ENCODE results near the gene IL36G. TPM values are rescaled to one million over a fixed set of nuclear protein-coding genes. Genes with fewer than 3 reads are reported as not detected.

Gene IL36G
- total and polyA plus RNA-seq, 2 of the 13 experiments (the other 11 are each of a cell fraction or from before 2014, with no cell fraction given): not detected

GRCh38 chr2:112980537-112980936 is 2.7 kb downstream of the IL36G start:
- peaks cover 0 to 9% of the 10 kb centered on the region in 2 experiments; a peak in 1 of 5 replicates for H3K27me3 ChIP-seq (ENCODE audit: control insufficient read depth in 1 of 2, insufficient read depth in 2 of 2, low read length in 2 of 2)
- DNase-seq (ENCODE audit: low spot score) (no peak), FAIRE-seq (no peak), ATAC-seq (no peak)
- WGBS (ENCODE audit: low lambda C conversion rate): 9% methylated on average over 1 of the region's 1 CpG
- in situ Hi-C loops (cut with HindIII; ENCODE audit: extremely low pct_ligation_motif_present, low pct_unique_long_range_greater_than_20kb) (no loop called here), intact Hi-C loops (cut with micrococcal nuclease; ENCODE audit: unreplicated experiment) (no loop called here)
- H3K79me2 ChIP-seq (ENCODE audit: insufficient read depth, low read length): no peaks in the 10 kb centered on the region
- no peaks in the 10 kb centered on the region for H3K4me1 ChIP-seq (ENCODE audit: insufficient read depth, low read length)
- POLR2A ChIA-PET: no interaction called here
- no peak overlapping the region for H3K4me3 ChIP-seq (replicated peaks in 1 of 3; ENCODE audit: insufficient read depth in 1 of 3, low read depth in 2 of 3, low read length in 3 of 3)
- H3K9me3 ChIP-seq (ENCODE audit: low read length): no peaks in the 10 kb centered on the region
- no peaks in the 10 kb centered on the region for H4K20me1 ChIP-seq (ENCODE audit: insufficient read depth, low read length)
- no TSS peak for BruUV-seq (replicated peaks)
- no peak overlapping the region for H3K4me2 ChIP-seq (ENCODE audit: low read depth, low read length)
- CTCF ChIA-PET (ENCODE audit: low intra/inter-chr PET ratio, low total read pairs): no interaction called here
- no peak for TF ChIP-seq RCOR2 (CRISPR knock-in tag; IDR thresholded peaks at IDR 0.05)
- H2AFZ ChIP-seq (ENCODE audit: low read length): no peak overlapping the region
- H3K36me3 ChIP-seq (replicated peaks in 1 of 2; ENCODE audit: control insufficient read depth in 1 of 2, insufficient read depth in 2 of 2, low read length in 2 of 2): no peaks in the 10 kb centered on the region
- H3K27ac ChIP-seq (ENCODE audit: extremely low read length, insufficient read depth, low read length): no peak overlapping the region
- H3K9ac ChIP-seq (ENCODE audit: insufficient read depth, low read depth, low read length): no peak overlapping the region

- Histone ChIP-seq H3K4me1 (ENCODE audit: insufficient read depth, low read length) (no peaks in the 10 kb centered on the region), H3K4me3 (replicated peaks in 1 of 3; ENCODE audit: insufficient read depth in 1 of 3, low read depth in 2 of 3, low read length in 3 of 3) (no peak overlapping the region), H4K20me1 (ENCODE audit: insufficient read depth, low read length) (no peaks in the 10 kb centered on the region), H2AFZ (ENCODE audit: low read length) (no peak overlapping the region), H3K27me3 (ENCODE audit: control insufficient read depth in 1 of 2, insufficient read depth in 2 of 2, low read length in 2 of 2) (peaks cover 0 to 6% of the 10 kb centered on the region in 2 experiments; a peak in 1 of 5 replicates), H3K27ac (ENCODE audit: extremely low read length, insufficient read depth, low read length) (no peak overlapping the region), H3K79me2 (ENCODE audit: insufficient read depth, low read length) (no peaks in the 10 kb centered on the region), H3K9ac (ENCODE audit: insufficient read depth, low read depth, low read length) (no peak overlapping the region), H3K9me3 (ENCODE audit: low read length) (no peaks in the 10 kb centered on the region), H3K36me3 (replicated peaks in 1 of 2; ENCODE audit: control insufficient read depth in 1 of 2, insufficient read depth in 2 of 2, low read length in 2 of 2) (no peaks in the 10 kb centered on the region), H3K4me2 (ENCODE audit: low read depth, low read length) (no peak overlapping the region)
- FAIRE-seq (no peak), DNase-seq (ENCODE audit: low spot score) (no peak), ATAC-seq (no peak)
- intact Hi-C loops (cut with micrococcal nuclease; ENCODE audit: unreplicated experiment) (no loop called here), in situ Hi-C loops (cut with HindIII; ENCODE audit: extremely low pct_ligation_motif_present, low pct_unique_long_range_greater_than_20kb) (no loop called here)
- 72% methylated on average over 5 of the region's 5 CpGs for WGBS (ENCODE audit: low lambda C conversion rate)
- CTCF ChIA-PET (ENCODE audit: low intra/inter-chr PET ratio, low total read pairs): no interaction called here
- POLR2A ChIA-PET: no interaction called here
- no peak for TF ChIP-seq SRSF4 (IDR thresholded peaks at IDR 0.05; ENCODE audit: low read depth, low read length, poor library complexity, severe bottlenecking)
- no TSS peak for BruUV-seq (replicated peaks)
Measured at GRCh38 chr2:112985090-112985489, 7.3 kb downstream of the IL36G start.

GRCh38 chr2:112989611-112990010 is 11.8 kb downstream of the IL36G start:
- BruUV-seq (replicated peaks): no TSS peak
- 10% methylated on average over 3 of the region's 3 CpGs for WGBS (ENCODE audit: low lambda C conversion rate)
- intact Hi-C loops (cut with micrococcal nuclease; ENCODE audit: unreplicated experiment): no loop called here
- Histone ChIP-seq H3K9ac (ENCODE audit: insufficient read depth, low read depth, low read length) (no peak overlapping the region), H3K79me2 (ENCODE audit: insufficient read depth, low read length) (no peaks in the 10 kb centered on the region), H3K27ac (ENCODE audit: extremely low read length, insufficient read depth, low read length) (no peak overlapping the region), H3K4me2 (ENCODE audit: low read depth, low read length) (no peak overlapping the region), H3K27me3 (ENCODE audit: control insufficient read depth in 1 of 2, insufficient read depth in 2 of 2, low read length in 2 of 2) (no peaks in the 10 kb centered on the region), H3K4me3 (replicated peaks in 1 of 3; ENCODE audit: insufficient read depth in 1 of 3, low read depth in 2 of 3, low read length in 3 of 3) (no peak overlapping the region), H2AFZ (ENCODE audit: low read length) (no peak overlapping the region), H3K36me3 (replicated peaks in 1 of 2; ENCODE audit: control insufficient read depth in 1 of 2, insufficient read depth in 2 of 2, low read length in 2 of 2) (no peaks in the 10 kb centered on the region), H3K4me1 (ENCODE audit: insufficient read depth, low read length) (peaks cover 14% of the 10 kb centered on the region), H4K20me1 (ENCODE audit: insufficient read depth, low read length) (no peaks in the 10 kb centered on the region), H3K9me3 (ENCODE audit: low read length) (no peaks in the 10 kb centered on the region)
- no peak for DNase-seq (ENCODE audit: low spot score)
- ChIA-PET CTCF (ENCODE audit: low intra/inter-chr PET ratio, low total read pairs) (no interaction called here), POLR2A (no interaction called here)
- FAIRE-seq: no peak
- ATAC-seq: no peak
- in situ Hi-C loops (cut with HindIII; ENCODE audit: extremely low pct_ligation_motif_present, low pct_unique_long_range_greater_than_20kb): no loop called here
- no peak for TF ChIP-seq HMG20B (CRISPR knock-in tag; conservative IDR thresholded peaks at IDR 0.05)
- TF ChIP-seq ESRRA (CRISPR knock-in tag; IDR thresholded peaks at IDR 0.05; ENCODE audit: low read depth): no peak
- no peak for TF ChIP-seq IKZF5 (CRISPR knock-in tag; IDR thresholded peaks at IDR 0.05)
- no peak for TF ChIP-seq ZNF17 (CRISPR knock-in tag; IDR thresholded peaks at IDR 0.05)
- TF ChIP-seq GTF3A (CRISPR knock-in tag; conservative IDR thresholded peaks at IDR 0.05): no peak
- TF ChIP-seq NR0B2 (CRISPR knock-in tag; IDR thresholded peaks at IDR 0.05): no peak
- TF ChIP-seq FUBP1 (CRISPR knock-in tag; IDR thresholded peaks at IDR 0.05; ENCODE audit: borderline replicate concordance): no peak
- TF ChIP-seq NCOA2 (CRISPR knock-in tag; IDR thresholded peaks at IDR 0.05): no peak

Measured in HepG2 (cell line).